Measurements from ENCODE around the gene SFT2D1. TPM values are rescaled to one million over a fixed set of nuclear protein-coding genes. Genes with fewer than 3 reads are reported as not detected.
"Not testable (repeated sequence)": the region's sequence is repeated elsewhere in the genome, so short reads cannot be mapped to it uniquely, and the experiment has no call there.

The SFT2D1 gene
- total RNA-seq, 1 experiment from 2014 or later: 54.1 TPM

DNA sequence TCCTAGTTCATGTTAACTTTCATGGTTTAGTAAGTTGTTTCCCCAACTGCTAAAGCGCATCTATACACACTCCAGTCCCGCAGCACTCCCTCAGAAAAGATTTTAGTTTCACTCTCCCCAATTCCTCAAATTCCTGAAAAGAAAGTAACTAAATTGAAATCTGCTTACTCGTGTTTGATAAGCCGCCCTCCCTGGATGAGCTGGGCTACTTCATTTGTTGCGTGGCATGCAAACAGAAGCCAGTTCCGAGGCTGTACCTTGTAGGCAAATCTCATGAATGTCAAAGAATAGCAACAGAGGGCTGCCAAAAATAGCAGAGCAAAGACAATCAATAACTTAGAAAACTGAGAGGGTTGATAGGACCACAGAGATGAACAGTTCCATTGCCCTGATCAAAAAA is 23.5 kb upstream of the SFT2D1 start:
- in situ Hi-C loops (cut with HindIII; ENCODE audit: low pct_unique_long_range_greater_than_20kb, low sequenced_read_pairs): no loop called here
- ATAC-seq (no peak), DNase-seq (ENCODE audit: low read depth, low spot score) (no peak)
- no peak overlapping the region for H3K4me3 ChIP-seq (ENCODE audit: low read depth in 2 of 2, low read length in 2 of 2)
- intact Hi-C loops (cut with micrococcal nuclease; ENCODE audit: unreplicated experiment): no loop called here
- H3K9me3 ChIP-seq (ENCODE audit: control insufficient read depth, insufficient read depth, low read depth, low read length): no peaks in the 10 kb centered on the region
- CTCF ChIA-PET: no interaction called here
- H3K27me3 ChIP-seq (ENCODE audit: control insufficient read depth, insufficient read depth, low read length): no peaks in the 10 kb centered on the region
- no peaks in the 10 kb centered on the region for H3K4me1 ChIP-seq (ENCODE audit: control insufficient read depth, insufficient read depth, low read length)
- TF ChIP-seq SIN3A (IDR thresholded peaks at IDR 0.05; ENCODE audit: borderline replicate concordance, insufficient read depth, low read depth, low read length) (no peak), POLR2AphosphoS5 (IDR thresholded peaks at IDR 0.05; ENCODE audit: low read depth, low read length) (no peak), TCF7L2 (IDR thresholded peaks at IDR 0.05; ENCODE audit: low read depth, low read length) (no peak)
- TF ChIP-seq, protein P1, sequence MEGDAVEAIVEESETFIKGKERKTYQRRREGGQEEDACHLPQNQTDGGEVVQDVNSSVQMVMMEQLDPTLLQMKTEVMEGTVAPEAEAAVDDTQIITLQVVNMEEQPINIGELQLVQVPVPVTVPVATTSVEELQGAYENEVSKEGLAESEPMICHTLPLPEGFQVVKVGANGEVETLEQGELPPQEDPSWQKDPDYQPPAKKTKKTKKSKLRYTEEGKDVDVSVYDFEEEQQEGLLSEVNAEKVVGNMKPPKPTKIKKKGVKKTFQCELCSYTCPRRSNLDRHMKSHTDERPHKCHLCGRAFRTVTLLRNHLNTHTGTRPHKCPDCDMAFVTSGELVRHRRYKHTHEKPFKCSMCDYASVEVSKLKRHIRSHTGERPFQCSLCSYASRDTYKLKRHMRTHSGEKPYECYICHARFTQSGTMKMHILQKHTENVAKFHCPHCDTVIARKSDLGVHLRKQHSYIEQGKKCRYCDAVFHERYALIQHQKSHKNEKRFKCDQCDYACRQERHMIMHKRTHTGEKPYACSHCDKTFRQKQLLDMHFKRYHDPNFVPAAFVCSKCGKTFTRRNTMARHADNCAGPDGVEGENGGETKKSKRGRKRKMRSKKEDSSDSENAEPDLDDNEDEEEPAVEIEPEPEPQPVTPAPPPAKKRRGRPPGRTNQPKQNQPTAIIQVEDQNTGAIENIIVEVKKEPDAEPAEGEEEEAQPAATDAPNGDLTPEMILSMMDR (IDR thresholded peaks at IDR 0.05): no peak
- TF ChIP-seq, protein P2, sequence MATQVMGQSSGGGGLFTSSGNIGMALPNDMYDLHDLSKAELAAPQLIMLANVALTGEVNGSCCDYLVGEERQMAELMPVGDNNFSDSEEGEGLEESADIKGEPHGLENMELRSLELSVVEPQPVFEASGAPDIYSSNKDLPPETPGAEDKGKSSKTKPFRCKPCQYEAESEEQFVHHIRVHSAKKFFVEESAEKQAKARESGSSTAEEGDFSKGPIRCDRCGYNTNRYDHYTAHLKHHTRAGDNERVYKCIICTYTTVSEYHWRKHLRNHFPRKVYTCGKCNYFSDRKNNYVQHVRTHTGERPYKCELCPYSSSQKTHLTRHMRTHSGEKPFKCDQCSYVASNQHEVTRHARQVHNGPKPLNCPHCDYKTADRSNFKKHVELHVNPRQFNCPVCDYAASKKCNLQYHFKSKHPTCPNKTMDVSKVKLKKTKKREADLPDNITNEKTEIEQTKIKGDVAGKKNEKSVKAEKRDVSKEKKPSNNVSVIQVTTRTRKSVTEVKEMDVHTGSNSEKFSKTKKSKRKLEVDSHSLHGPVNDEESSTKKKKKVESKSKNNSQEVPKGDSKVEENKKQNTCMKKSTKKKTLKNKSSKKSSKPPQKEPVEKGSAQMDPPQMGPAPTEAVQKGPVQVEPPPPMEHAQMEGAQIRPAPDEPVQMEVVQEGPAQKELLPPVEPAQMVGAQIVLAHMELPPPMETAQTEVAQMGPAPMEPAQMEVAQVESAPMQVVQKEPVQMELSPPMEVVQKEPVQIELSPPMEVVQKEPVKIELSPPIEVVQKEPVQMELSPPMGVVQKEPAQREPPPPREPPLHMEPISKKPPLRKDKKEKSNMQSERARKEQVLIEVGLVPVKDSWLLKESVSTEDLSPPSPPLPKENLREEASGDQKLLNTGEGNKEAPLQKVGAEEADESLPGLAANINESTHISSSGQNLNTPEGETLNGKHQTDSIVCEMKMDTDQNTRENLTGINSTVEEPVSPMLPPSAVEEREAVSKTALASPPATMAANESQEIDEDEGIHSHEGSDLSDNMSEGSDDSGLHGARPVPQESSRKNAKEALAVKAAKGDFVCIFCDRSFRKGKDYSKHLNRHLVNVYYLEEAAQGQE (IDR thresholded peaks at IDR 0.05; ENCODE audit: insufficient read depth in 1 of 2, low read depth in 2 of 2, low read length in 1 of 2): no peak
- POLR2A ChIA-PET: no interaction called here
- H3K27ac ChIP-seq (ENCODE audit: low read length): no peak overlapping the region
- no peaks in the 10 kb centered on the region for H3K36me3 ChIP-seq (ENCODE audit: control insufficient read depth, insufficient read depth, low read length)
- BruUV-seq (replicated peaks): no TSS peak

DNA sequence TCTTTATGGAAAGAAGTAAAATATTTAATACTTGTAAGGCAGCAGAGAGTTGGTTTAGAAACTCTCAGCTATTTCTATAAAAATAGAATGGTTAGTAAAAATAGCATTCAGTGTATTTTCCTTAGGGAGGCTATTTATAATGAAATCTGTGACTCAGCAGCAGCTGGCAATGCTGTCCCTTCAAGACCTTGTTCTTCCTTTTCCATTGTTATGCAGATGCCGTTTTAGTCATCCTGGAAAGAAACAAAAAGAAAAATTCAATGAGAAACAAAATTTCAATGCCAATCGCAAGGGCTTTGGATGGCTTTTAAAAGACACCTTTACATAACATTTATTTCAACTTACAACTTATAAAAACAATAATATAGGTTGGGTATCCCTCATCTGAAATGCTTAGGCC is 22.9 kb upstream of the SFT2D1 start:
- H3K27ac ChIP-seq (ENCODE audit: low read length): no peak overlapping the region
- ChIA-PET CTCF (no interaction called here), POLR2A (interaction anchor here (0.6 kb wide), 1 partner anchor 104 kb away, joined by 4 read pairs; no protein-coding TSS in a partner anchor)
- no peaks in the 10 kb centered on the region for H3K36me3 ChIP-seq (ENCODE audit: control insufficient read depth, insufficient read depth, low read length)
- intact Hi-C loops (cut with micrococcal nuclease; ENCODE audit: unreplicated experiment) (no loop called here), in situ Hi-C loops (cut with HindIII; ENCODE audit: low pct_unique_long_range_greater_than_20kb, low sequenced_read_pairs) (no loop called here)
- no peaks in the 10 kb centered on the region for H3K27me3 ChIP-seq (ENCODE audit: control insufficient read depth, insufficient read depth, low read length)
- ATAC-seq: no peak
- TF ChIP-seq POLR2AphosphoS5 (IDR thresholded peaks at IDR 0.05; ENCODE audit: low read depth, low read length): no peak
- no peak for TF ChIP-seq TCF7L2 (IDR thresholded peaks at IDR 0.05; ENCODE audit: low read depth, low read length)
- TF ChIP-seq SIN3A (IDR thresholded peaks at IDR 0.05; ENCODE audit: borderline replicate concordance, insufficient read depth, low read depth, low read length): no peak
- BruUV-seq (replicated peaks): no TSS peak
- no peak for DNase-seq (ENCODE audit: low read depth, low spot score)
- no peaks in the 10 kb centered on the region for H3K9me3 ChIP-seq (ENCODE audit: control insufficient read depth, insufficient read depth, low read depth, low read length)
- H3K4me1 ChIP-seq (ENCODE audit: control insufficient read depth, insufficient read depth, low read length): no peaks in the 10 kb centered on the region
- no peak overlapping the region for H3K4me3 ChIP-seq (ENCODE audit: low read depth in 2 of 2, low read length in 2 of 2)

DNA sequence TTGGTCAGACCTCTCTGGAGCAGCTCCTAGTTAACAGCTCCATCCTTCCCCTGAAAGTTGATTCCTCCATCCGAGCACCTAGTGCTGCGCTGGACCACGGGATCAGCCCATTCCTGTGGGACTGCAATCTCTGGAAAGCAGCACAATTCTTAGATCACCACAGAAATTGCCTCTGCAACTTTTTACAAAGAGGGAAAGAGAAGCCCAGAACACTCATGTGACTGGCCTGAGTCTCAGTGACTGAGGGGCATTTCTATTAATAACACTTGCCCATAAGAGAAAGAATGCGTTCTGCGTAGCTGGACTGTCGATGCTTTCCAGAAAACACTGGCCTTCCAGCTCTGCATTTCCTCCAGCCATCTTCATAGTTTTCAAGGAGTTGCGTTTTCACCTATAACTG is 22.1 kb upstream of the SFT2D1 start:
- intact Hi-C loops (cut with micrococcal nuclease; ENCODE audit: unreplicated experiment) (no loop called here), in situ Hi-C loops (cut with HindIII; ENCODE audit: low pct_unique_long_range_greater_than_20kb, low sequenced_read_pairs) (no loop called here)
- H3K27ac ChIP-seq (ENCODE audit: low read length): no peak overlapping the region
- DNase-seq (ENCODE audit: low read depth, low spot score) (no peak), ATAC-seq (no peak)
- BruUV-seq (replicated peaks): no TSS peak
- CTCF ChIA-PET: no interaction called here
- no peak overlapping the region for H3K4me3 ChIP-seq (ENCODE audit: low read depth in 2 of 2, low read length in 2 of 2)
- TF ChIP-seq SIN3A (IDR thresholded peaks at IDR 0.05; ENCODE audit: borderline replicate concordance, insufficient read depth, low read depth, low read length): no peak
- H3K27me3 ChIP-seq (ENCODE audit: control insufficient read depth, insufficient read depth, low read length): no peaks in the 10 kb centered on the region
- H3K36me3 ChIP-seq (ENCODE audit: control insufficient read depth, insufficient read depth, low read length): no peaks in the 10 kb centered on the region
- no peaks in the 10 kb centered on the region for H3K4me1 ChIP-seq (ENCODE audit: control insufficient read depth, insufficient read depth, low read length)
- no peaks in the 10 kb centered on the region for H3K9me3 ChIP-seq (ENCODE audit: control insufficient read depth, insufficient read depth, low read depth, low read length)
- POLR2A ChIA-PET: no interaction called here

DNA sequence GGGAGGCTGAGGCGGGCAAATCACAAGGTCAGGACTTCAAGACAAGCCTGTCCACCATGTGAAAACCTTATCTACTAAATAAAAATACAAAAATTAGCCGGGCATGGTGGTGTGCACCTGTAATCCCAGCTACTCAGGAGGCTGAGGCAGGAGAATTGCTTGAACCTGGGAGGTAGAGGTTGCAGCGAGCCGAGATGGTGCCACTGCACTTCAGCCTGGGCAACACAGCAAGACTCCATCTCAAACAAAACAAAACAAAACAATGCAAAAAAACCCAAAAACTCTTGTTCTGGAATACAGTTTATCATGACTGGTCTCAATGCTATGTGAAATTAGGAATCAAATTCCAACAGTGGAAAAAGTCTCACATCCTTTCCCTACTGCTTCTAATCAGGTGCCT is 20.1 kb upstream of the SFT2D1 start:
- intact Hi-C loops (cut with micrococcal nuclease; ENCODE audit: unreplicated experiment); H3K4me3 ChIP-seq (ENCODE audit: low read depth in 2 of 2, low read length in 2 of 2); H3K9me3 ChIP-seq (ENCODE audit: control insufficient read depth, insufficient read depth, low read depth, low read length); H3K27ac ChIP-seq (ENCODE audit: low read length); H3K4me1 ChIP-seq (ENCODE audit: control insufficient read depth, insufficient read depth, low read length); ATAC-seq; H3K36me3 ChIP-seq (ENCODE audit: control insufficient read depth, insufficient read depth, low read length); in situ Hi-C loops (cut with HindIII; ENCODE audit: low pct_unique_long_range_greater_than_20kb, low sequenced_read_pairs); CTCF ChIA-PET; H3K27me3 ChIP-seq (ENCODE audit: control insufficient read depth, insufficient read depth, low read length); POLR2A ChIA-PET; DNase-seq (ENCODE audit: low read depth, low spot score); BruUV-seq (replicated peaks): not testable (repeated sequence)

All from Panc1 (cell line).